MM.1S (cell line): Measurements from ENCODE around the gene KCNH2.

Experiments used
- EZH2 ChIP-seq: fragments of 300-600 bp; sonication (generic); optimal IDR thresholded peaks from 2 replicates; pipeline ENCODE3; 2017; ENCODE audit warnings: low read depth, mild to moderate bottlenecking, antibody characterized with exemption, low read length, mixed read lengths
- EZH2phosphoT487 ChIP-seq: fragments of 300-600 bp; sonication (generic); IDR thresholded peaks from 2 replicates; pipeline ENCODE4 v1.6.1; 2018; ENCODE audit warnings: antibody characterized with exemption, low read length
- TF ChIP-seq, protein P1 (sequence below): fragments of 300-600 bp; sonication (generic); IDR thresholded peaks from 2 replicates; pipeline ENCODE4 v1.5.1; 2016; ENCODE audit warnings: antibody characterized with exemption, low read length, mixed read lengths

DNA sequence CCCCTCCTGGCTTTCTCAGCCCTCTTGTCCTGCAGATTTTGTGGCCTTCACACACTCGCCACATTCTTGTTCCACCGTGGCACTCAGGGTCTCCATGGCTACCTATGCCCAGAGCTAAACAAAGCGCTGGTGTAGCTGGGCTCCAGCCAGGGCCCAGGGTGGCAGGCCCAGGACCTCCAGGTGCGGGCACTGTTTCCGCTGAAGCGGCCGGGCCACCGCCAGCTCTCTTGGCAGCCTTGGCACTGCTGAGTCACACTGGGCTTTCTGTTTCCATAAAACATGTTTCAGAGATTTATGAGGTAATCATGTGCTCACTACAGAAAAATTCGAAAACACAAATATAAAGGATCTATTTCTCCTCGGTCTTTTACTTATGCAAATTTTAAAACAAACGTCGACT, 74.5 kb downstream of the KCNH2 start:
- TF ChIP-seq, protein P1, sequence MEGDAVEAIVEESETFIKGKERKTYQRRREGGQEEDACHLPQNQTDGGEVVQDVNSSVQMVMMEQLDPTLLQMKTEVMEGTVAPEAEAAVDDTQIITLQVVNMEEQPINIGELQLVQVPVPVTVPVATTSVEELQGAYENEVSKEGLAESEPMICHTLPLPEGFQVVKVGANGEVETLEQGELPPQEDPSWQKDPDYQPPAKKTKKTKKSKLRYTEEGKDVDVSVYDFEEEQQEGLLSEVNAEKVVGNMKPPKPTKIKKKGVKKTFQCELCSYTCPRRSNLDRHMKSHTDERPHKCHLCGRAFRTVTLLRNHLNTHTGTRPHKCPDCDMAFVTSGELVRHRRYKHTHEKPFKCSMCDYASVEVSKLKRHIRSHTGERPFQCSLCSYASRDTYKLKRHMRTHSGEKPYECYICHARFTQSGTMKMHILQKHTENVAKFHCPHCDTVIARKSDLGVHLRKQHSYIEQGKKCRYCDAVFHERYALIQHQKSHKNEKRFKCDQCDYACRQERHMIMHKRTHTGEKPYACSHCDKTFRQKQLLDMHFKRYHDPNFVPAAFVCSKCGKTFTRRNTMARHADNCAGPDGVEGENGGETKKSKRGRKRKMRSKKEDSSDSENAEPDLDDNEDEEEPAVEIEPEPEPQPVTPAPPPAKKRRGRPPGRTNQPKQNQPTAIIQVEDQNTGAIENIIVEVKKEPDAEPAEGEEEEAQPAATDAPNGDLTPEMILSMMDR: no peak
- no peak for TF ChIP-seq EZH2phosphoT487
- TF ChIP-seq EZH2: no peak
